ENCODE data around the gene SPARCL1.
"Not testable (repeated sequence)": the region's sequence is repeated elsewhere in the genome, so short reads cannot be mapped to it uniquely, and the experiment has no call there.

SPARCL1 gene

DNA sequence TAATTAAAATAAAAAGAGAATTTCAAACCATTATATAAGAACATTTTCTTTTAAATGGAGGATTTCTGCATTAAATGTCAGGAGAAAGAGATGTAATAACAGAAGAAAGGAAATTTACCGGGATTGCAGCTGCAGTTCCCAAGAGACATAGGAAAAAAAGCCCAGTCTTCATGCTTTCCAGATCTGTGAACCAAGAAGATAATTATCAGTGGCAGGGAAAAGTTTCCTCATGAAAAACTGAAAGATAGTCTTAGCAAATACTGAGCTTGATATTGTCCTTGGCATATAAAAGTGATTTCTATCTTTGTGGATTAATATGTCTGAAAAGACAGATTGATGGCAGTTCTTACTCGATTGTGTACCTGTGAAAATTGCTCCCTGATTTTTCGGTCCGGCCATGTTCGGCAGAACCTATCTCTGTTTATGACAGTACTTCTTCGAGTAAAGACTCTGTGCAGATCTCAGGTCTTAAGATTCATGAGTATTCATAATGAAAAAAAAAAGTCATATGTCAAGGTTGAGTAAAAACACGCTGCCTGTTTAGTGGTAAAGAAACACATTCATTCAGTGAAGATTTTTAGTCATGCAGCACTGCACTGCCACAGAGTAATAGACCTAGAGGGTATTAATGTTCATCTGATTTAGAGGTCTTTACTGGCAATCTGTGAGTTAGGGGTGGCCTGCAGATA, 29.6 kb downstream of the SPARCL1 start:
- no peak for DNase-seq

DNA sequence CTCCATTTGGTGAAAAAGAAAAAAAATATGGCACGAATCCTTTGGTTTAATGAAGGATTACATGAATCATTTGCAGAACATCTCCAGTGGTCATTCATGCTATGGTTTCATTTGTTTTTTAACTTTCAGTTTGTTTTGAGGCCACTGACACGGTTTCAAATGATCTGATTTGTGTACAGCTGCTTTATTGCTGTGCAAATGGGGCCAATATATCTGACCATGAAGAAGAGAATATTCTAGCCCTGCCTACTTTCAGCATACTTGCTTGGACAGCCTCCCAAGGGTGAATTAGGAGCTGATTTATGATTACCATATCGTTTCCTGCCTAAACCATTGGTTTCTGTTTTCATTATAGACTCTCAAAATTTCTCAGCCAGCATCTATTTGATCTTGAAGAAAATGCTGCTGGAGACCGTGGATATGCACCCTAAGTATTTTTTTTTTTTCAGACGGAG, 30.7 kb downstream of the SPARCL1 start:
- DNase-seq = no peak

DNA sequence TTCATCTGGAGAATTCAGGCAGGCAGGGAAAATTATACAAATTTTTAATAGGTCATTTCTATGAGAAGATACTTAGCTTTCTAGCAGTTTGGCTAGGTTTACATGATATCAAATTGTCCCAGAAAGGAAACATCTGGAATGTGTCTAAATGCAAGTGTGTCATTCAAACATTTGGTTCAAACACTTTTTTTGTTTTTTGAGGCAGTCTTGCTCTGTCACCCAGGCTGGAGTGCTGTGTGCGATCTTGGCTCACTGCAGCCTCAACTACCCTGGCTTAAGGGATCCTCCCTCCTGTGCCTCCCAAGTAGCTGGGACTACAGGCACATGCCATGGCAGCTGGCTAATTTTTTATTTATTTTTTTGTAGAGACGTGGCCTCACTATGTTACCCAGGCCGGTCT, 31.6 kb downstream of the SPARCL1 start:
- DNase-seq = no peak

DNA sequence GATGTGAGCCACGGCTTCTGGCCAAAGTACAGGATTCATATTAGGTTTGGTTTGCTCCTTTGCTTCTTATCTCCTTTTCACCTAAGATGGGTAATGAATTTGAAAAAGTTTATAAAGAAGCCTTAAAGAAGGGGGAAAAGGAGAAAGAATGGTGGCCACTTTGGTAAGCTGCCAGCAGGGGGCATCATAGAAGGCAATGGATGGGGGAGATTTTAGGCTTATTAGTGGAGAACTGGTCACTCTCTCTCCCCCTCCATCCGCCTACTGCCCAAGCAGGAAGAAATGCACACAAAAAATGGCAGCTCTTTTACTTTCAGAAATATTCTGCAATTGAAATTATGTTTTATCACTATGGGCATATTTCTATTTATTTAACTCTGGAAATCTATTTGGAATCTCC, 32.0 kb downstream of the SPARCL1 start:
- DNase-seq = no peak

DNA sequence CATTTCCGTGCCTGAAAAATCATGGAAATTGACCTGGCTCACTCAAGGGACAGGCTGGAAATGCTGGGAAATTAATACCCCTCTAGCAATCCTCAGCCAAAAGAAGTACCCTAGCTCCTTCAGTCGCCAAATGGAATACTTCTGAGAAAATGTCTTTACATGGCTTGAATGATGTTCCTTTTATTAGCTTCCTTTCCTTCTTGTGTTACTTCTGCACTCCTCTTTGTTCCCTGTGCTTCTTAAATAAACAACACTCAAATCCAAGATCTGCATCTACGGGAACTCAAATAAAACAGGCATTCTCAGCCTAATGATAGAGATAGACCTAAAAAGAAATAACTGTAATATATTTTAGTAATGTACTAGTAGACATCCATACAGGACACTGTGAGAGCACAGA, 36.1 kb downstream of the SPARCL1 start:
- no peak for DNase-seq

DNA sequence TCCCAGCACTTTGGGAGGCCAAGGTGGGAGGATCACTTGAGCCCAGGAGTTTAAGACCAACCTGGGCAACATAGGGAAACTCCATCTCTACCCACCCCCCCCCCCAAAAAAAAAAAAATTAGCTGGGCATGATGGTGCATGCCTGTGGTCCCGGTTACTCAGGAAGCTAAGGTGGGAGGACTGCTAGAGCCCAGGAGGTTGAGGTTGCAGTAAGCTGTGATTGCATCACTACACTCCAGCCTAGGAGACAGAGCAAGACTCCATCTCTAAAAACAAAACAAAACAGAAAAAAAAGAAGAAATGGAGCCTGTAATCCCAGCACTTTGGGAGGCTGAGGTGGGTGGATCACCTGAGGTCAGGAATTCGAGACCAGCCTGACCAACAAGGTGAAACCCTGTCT, 37.3 kb downstream of the SPARCL1 start:
- DNase-seq = not testable (repeated sequence)

DNA sequence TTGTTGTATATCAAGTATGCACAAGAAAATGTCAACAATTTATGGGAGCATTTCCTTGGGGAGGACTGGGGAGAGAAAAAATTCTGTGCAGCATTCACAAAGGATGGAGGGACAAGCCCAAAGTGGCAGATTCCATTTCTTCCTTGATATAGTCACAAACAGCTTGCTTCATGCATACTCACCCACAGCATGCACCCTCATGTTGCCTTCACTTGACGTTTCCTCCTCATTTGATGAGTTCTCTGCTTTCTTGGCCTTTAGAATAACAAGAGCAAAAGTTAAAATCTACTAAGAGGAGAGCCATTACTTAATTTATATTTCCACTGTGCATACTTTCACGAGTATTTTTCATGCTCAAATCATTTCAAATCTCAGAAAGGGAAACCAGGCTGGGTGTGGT, 37.7 kb downstream of the SPARCL1 start:
- DNase-seq = no peak

DNA sequence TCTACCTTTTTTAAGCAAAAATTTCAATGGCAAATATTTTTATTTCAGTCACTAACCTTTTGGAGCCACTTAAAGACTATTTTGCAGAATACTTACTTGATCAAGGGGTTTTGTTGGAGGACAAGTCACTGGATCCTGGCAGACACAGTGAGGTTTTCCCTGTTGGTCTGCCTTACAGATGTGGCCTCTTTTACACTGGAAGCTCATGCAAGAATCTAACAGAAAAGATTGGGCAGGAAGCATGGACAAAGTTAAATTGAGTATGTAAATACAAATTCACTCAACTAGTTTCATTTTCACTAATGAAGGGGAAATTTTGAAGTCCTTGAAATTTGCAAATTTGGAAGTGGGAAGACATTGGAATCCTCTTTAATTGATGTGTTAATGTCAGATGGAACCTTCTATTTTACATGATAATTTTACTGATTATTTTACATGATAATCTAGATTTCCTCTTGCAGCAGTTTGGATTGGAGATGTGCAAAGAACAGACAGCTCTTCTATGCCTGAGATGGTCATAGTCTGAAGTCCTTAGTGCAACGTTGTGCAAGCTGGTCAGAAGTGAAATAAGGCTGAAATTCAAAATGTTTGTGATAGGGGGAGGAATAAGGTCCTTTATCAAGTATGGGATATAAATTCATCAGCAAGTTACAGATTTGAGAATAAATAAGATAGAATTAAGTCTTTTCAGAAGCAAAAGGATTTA, 38.4 kb downstream of the SPARCL1 start:
- DNase-seq = no peak

DNA sequence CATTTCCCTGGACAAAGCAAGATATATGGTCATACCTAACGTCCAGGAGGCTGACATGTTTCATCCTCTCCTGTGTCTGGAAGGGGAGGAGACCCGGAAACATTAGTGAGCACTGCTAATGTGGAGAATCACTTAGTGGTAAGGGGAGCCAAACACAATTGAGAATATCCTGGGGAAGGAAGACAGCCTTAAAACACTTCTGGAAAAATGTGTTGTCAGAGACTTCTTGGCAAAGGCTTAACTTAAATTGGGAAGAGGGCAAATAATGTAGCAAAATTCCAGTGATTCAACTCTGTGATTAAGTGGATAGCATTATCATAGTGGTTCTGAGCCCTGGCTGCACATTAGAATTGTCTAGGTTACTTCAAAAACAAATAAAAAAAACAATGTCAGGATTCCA, 39.5 kb downstream of the SPARCL1 start:
- DNase-seq = no peak

DNA sequence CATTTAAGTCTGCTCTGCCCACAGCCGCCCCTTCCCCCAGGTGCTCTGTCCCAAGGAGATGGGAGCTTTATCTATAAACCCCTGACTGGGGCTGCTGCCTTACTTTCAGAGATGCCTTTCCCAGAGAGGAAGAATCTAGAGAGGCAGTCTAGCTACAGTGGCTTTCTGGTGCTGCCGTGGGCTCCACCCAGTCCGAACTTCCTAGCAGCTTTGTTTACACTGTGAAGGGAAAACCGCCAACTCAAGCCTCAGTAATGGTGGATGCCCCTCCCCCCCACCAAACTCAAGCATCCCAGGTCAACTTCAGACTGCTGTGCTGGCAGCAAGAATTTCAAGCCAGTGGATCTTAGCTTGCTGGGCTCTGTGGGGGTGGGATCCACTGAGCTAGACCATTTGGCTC, 40.5 kb downstream of the SPARCL1 start:
- DNase-seq = not testable (repeated sequence)

DNA sequence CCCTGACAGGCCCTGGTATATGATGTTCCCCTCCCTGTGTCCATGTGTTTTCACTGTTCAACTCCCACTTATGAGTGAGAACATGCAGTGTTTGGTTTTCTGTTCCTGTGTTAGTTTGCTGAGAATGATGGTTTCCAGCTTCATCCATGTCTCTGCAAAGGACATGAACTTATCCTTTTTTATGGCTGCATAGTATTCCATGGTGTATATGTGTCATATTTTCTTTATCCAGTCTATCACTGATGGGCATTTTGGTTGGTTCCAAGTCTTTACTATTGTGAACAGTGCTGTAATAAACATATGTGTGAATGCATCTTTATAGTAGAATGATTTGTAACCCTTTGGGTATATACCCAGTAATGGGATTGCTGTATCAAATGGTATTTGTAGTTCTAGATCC, 45.9 kb downstream of the SPARCL1 start:
- not testable (repeated sequence) for DNase-seq

DNA sequence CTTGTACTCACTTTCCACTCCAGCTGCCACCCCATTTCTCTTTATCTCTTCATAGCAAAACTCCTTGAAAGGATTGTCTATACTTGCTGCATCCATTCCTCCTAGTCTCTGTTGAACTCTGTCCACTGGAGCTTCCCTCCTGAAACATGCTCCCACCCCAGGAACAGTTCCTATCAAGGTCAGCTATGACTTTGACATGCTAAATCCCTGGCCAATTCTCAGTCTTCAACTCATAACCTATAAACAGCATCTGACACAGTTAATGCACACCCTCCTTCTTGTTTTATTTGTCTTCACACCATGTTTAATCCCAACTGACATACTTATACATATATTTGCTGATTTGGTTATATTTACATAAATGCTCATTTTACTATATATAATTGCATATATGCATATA, 47.8 kb downstream of the SPARCL1 start:
- DNase-seq = no peak

DNA sequence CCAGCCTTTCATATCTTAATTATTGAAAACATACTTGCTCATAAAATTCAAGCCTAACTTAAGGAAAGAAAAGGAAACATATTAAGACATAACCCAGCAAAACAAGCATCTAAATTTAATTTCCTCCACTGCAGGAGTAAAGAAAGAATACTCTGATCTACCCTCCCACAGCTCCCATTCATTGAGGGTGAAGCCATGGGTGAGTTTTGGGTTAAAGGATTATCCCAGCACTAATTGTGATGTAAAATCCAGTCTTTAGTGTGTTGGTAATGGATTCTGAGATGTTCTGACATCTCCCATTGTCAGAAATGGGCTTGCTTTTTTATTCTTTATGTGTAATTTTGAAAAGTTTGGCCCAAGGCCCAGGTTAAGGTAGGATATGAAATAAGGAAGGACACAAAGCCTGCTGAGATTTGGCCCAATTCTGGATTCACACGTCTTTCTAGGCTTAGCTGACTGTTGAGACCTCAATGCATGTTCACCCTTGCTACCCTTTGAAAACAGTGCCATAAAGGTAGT, 50.4 kb downstream of the SPARCL1 start:
- DNase-seq = no peak

DNA sequence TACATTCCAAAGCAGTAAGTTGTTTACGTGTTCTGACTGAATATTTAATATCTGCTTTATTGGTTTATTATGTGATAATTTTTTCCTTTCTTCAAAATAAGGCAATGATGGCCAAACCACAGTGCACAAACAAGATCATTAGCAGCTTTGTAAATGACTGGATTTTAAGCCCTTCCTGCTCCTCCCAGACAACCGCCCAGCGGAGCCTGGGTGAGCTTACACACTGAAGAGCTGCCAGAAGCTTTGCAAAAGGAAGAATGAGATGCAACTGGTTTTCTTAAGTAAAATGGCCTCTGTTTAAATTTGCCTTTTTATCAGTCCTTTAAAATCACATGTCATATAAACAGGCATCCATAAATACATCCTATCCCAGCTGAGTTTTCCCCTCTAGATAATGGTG, 52.2 kb downstream of the SPARCL1 start:
- no peak for DNase-seq

DNA sequence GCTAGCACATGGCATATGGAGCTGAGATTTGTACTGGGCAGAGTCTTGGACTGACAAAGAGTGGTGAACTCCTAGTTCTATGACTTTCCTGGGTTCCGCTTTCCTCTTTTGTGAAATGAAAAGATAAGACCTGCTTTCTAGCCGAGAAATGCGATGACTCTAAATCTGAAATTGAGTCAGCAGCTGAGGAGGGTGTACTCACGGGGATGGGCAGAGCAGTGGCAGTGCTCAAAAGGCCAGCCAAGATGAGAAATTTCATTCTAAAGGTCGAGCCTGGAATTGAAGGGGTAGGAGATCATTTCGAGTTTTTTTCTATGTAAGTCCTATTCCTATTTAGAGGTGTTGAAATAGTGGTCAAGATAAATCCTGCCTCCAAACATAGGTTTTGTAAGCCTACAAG, 59.8 kb downstream of the SPARCL1 start:
- no peak for DNase-seq

DNA sequence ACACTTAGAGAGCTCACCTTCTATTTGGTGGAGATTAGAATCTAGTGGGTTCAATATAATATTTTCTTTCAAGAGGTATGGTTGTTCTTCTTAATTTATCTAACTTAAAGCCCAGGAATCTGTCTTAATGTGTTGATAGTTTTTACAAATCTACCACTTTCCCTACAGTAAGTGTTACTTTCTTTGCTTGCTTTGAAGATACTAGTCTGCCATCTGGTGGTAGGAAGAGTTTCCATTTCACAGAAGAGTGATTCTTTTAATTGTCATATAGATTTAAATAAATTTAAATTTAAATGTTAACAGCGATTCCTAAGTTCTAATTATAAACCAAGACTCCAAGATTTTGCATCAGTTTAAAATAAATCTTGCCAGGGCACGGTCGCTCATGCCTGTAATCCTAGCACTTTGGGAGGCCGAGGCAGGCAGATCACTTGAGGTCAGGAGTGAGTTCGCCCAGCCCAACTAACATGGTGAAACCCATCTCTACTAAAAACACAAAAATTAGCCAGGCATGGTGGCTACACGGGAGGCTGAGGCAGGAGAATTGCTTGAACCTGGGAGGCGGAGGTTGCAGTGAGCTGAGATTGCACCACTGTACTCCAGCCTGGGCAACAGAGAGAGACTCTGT, 63.3 kb downstream of the SPARCL1 start:
- DNase-seq = no peak

DNA sequence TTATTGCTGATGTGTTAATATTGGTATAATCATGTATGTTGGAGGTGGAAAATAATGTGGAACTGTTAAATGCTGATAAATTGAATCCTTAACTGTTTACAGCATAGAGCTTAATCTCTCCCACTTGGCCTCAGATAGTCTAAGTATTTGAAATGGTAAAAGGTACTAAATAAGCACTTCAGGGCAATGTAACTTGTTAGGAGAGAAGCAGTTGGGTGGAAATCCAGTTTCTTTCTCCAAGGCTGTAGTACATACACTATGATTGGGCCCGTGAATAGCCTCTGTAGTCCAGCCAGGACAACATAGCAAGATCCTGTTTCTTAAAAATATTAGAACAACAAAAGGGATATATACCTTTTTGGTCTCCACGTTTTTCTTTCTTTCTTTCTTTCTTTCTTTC, 67.1 kb downstream of the SPARCL1 start:
- no peak for DNase-seq

DNA sequence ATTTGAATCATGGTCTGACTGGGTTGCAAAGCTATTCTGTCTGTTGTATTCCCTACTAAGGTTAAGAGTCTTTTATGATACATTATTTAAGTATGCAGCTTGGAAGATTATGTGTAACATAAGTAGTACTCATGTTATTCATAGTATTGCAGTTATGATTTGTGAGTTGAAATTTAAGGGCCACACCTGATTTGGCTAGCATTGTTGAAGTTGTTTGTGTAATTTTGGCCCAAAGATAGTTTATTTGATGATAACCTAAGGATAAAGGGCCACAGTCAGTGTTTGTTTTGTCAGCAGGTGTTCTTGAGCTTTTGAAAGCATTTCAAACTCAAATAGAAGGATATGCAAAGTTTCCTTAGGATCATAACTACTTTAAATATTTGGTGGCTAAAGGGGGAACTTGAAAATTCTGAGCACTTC, 67.9 kb downstream of the SPARCL1 start:
- no peak for DNase-seq

DNA sequence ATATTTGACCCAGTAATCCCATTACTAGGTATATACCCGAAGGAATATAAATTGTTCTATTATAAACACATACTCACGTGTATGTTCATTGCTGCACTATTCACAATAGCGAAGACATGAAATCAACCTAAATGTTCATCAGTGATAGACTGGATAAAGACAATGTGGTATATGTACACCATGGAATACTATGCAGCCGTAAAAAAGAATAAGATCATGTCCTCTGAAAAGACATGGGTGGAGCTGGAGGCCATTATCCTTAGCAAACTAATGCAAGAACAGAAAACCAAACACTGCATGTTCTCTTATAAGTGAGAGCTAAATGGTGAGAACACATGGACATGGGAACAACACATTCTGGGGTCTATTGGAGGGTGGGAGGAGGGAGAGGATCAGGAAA, 70.3 kb downstream of the SPARCL1 start:
- no peak for DNase-seq

DNA sequence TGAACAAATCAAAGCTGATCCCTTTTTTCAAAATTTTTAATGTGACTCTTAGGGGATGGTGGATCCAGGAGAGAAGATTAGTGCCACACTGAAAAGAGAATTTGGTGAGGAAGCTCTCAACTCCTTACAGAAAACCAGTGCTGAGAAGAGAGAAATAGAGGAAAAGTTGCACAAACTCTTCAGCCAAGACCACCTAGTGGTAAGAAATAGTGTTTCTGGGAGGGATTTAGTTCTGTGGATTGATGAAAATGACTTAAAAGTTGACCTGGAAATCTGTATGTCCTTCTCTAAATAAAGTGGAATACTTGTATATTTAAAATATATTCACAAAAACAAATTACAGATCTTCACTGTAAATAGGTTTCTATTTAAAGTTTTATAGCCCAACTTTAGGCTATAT, 77.6 kb downstream of the SPARCL1 start:
- no peak for DNase-seq

DNA sequence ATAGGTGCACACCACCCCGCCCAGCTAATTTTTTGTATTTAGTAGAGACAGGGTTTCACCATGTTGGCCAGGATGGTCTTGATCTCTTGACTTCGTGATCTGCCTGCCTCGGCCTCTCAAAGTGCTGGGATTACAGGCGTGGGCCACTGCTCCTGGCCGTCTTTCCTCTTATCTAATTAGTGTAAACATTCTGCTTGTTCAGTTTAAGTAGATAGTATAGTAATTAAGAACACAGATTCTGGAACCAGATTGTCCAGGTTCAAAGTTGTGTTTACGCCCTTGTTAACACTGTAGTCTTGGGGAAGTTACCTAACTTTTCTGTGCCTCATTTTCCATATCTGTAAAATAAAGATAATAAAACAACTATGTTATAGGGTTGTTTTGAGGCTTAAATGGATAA, 82.8 kb downstream of the SPARCL1 start:
- DNase-seq = not testable (repeated sequence)

DNA sequence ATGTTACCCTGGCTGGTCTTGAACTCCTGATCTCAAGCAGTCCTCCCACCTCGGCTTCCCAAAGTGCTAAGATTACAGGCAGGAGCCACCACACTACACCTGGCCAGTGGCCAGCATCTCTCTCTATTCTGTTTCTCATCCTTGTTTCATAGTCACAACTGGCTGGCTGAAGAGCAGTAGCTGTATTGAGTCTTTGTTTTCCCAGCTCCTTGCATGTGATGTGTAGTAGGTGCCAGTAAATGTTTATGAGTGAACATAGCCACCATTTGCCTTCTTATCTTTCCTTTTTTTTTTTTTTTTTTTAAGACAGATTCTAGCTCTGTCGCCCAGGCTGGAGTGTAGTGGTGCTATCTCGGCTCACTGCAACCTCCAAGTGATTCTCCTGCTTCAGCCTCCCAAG, 83.2 kb downstream of the SPARCL1 start:
- DNase-seq = no peak

DNA sequence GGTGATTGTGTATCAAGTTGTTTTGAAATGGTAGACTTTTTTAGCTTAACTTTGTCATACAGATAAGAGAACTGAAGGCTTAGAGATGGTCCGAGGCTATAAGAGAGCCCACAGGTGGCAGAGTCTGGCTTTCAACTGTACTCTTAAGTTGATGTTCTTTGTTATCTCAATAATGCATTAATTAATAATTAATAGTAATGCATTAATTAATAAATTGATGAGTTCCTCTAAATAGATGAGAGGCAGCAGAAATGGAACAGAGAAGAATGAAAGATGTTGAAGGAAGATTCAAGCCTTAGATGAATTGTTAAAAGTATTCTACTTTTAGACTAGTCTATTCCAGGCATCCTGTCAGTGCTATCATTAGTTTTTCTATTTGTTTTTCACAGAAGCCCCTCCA, 84.4 kb downstream of the SPARCL1 start:
- no peak for DNase-seq

DNA sequence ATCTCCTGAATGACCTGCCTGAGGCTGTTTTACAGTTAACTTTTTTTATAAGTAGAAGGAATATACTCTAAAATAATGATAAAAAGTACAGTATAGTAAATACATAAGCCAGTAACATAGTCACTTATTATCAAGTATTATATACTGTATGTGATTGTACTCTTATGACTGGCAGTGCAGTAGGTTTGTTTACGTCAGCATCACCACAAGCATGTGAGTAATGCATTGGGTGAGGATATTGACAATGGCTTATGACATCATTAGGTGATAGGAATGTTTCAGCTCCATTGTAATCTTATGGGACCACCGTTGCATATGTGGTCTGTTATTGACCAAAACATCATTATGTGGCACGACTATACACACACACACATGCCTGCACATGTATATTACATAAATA, 86.3 kb downstream of the SPARCL1 start:
- DNase-seq = no peak
